HEK293T (cell line): ENCODE data around the gene USO1.

Experiments used
- CTCF ChIA-PET: fragments of 350-600 bp; formaldehyde crosslinking; extraction: SDS; loops from one replicate; lab custom pipeline; 2021; ENCODE audit warnings: antibody characterized with exemption, inconsistent platforms; lab: Yijun Ruan, JAX
- POLR2A ChIA-PET: fragments of 350-600 bp; formaldehyde crosslinking; extraction: SDS; loops from one replicate; lab custom pipeline; 2020; ENCODE audit warnings: antibody characterized with exemption, inconsistent platforms; lab: Yijun Ruan, JAX
- DNase-seq: peaks from one replicate; pipeline ENCODE4 v3.0.0; 2012; ENCODE audit warnings: mixed read lengths; ENCODE audit errors: extremely low spot score
- ARNT ChIP-seq: fragments of 450-650 bp; IDR thresholded peaks from 2 replicates; pipeline ENCODE4 v1.6.1; 2017; ENCODE audit warnings: mild to moderate bottlenecking
- BHLHE40 ChIP-seq: fragments of 450-650 bp; IDR thresholded peaks from 2 replicates; pipeline ENCODE4 v1.6.1; 2016; ENCODE audit warnings: mild to moderate bottlenecking, moderate library complexity, borderline replicate concordance
- CTBP1 ChIP-seq: fragments of 450-650 bp; IDR thresholded peaks from 2 replicates; pipeline ENCODE4 v1.6.1; 2016; ENCODE audit warnings: borderline replicate concordance
- ELF4 ChIP-seq: fragments of 450-650 bp; IDR thresholded peaks from 2 replicates; pipeline ENCODE4 v1.6.1; 2017; ENCODE audit warnings: antibody characterized with exemption
- FOXA1 ChIP-seq: fragments of 450-650 bp; IDR thresholded peaks from 2 replicates; pipeline ENCODE4 v1.6.1; 2016; ENCODE audit warnings: mild to moderate bottlenecking
- FOXK2 ChIP-seq: fragments of 450-650 bp; IDR thresholded peaks from 2 replicates; pipeline ENCODE4 v1.6.1; 2016; ENCODE audit warnings: mild to moderate bottlenecking
- FOXM1 ChIP-seq: fragments of 450-650 bp; IDR thresholded peaks from 2 replicates; pipeline ENCODE4 v1.6.1; 2017; ENCODE audit warnings: mild to moderate bottlenecking, borderline replicate concordance
- HDGF ChIP-seq: fragments of 450-650 bp; IDR thresholded peaks from 2 replicates; pipeline ENCODE4 v1.6.1; 2017; ENCODE audit warnings: antibody characterized with exemption, borderline replicate concordance
- L3MBTL2 ChIP-seq: fragments of 450-650 bp; conservative IDR thresholded peaks from 2 replicates; pipeline ENCODE4 v1.6.1; 2016; ENCODE audit warnings: mild to moderate bottlenecking
- LEF1 ChIP-seq: fragments of 450-650 bp; IDR thresholded peaks from 2 replicates; pipeline ENCODE4 v1.6.1; 2017; ENCODE audit warnings: mild to moderate bottlenecking, borderline replicate concordance
- NFRKB ChIP-seq: fragments of 450-650 bp; IDR thresholded peaks from 2 replicates; pipeline ENCODE4 v1.6.1; 2016; ENCODE audit warnings: mild to moderate bottlenecking, moderate library complexity
- SP1 ChIP-seq: fragments of 450-650 bp; IDR thresholded peaks from 2 replicates; pipeline ENCODE4 v1.6.1; 2017
- SUZ12 ChIP-seq: fragments of 450-650 bp; IDR thresholded peaks from 2 replicates; pipeline ENCODE4 v1.6.1; 2016; ENCODE audit warnings: mild to moderate bottlenecking
- TARDBP ChIP-seq: fragments of 450-650 bp; IDR thresholded peaks from 2 replicates; pipeline ENCODE4 v1.6.1; 2016
- ZNF384 ChIP-seq: fragments of 450-650 bp; IDR thresholded peaks from 2 replicates; pipeline ENCODE4 v1.6.1; 2016
- TF ChIP-seq, protein P1 (sequence below): fragments of 450-650 bp; IDR thresholded peaks from 2 replicates; pipeline ENCODE4 v1.6.1; 2016

The USO1 gene, protein sequence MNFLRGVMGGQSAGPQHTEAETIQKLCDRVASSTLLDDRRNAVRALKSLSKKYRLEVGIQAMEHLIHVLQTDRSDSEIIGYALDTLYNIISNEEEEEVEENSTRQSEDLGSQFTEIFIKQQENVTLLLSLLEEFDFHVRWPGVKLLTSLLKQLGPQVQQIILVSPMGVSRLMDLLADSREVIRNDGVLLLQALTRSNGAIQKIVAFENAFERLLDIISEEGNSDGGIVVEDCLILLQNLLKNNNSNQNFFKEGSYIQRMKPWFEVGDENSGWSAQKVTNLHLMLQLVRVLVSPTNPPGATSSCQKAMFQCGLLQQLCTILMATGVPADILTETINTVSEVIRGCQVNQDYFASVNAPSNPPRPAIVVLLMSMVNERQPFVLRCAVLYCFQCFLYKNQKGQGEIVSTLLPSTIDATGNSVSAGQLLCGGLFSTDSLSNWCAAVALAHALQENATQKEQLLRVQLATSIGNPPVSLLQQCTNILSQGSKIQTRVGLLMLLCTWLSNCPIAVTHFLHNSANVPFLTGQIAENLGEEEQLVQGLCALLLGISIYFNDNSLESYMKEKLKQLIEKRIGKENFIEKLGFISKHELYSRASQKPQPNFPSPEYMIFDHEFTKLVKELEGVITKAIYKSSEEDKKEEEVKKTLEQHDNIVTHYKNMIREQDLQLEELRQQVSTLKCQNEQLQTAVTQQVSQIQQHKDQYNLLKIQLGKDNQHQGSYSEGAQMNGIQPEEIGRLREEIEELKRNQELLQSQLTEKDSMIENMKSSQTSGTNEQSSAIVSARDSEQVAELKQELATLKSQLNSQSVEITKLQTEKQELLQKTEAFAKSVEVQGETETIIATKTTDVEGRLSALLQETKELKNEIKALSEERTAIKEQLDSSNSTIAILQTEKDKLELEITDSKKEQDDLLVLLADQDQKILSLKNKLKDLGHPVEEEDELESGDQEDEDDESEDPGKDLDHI

DNA sequence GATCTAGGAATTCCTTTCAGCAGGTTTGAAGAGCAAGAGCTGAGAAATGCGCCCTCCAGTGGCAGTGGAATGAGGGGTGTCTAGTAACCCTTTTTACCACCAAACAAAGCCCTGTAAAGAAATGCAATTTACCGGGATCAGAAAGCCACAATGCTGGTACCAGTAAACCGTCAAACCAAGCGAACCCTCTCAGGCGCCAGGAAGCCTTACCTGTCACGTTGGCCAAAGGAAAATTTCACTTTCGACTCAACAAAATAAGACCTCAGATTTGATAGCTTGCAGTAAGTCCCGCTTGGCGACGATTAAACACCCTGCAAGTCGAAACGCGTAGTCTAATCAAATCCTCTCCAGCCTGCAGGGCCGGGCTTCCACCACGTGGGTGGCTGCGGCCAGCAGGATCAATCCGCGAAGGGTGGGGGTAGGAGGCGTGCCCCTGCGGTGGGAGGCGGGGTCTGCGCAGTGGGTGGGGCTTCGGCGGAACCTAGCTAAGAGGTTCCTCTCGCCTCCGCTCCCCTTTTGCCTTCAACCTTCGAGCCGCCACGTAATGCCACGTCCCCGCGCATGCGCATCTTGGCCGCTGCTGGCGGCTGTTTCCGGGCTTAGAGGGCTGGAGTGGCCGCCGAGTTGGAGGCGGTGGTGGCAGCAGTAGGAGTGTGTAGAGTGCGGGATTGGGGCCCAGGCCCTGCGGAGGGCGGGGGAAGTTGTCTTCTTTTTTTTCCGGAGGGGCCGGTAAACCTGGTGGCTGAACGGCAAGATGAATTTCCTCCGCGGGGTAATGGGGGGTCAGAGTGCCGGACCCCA, at the start of gene USO1:
TSS of gene USO1 (plus strand) at position 512 of the 801 bp plus-strand sequence. CDS start at position 755, 243 bp downstream.
- no peak for TF ChIP-seq SP1
- peak; percentile 76 for TF ChIP-seq L3MBTL2
- TF ChIP-seq ELF4, result peak; percentile 62; the same call in 1 of the 2 replicates
- POLR2A ChIA-PET, result interaction anchor here (0.7 to 3.6 kb wide), 24 partner anchors 9 to 182 kb away, joined by 3 to 29 read pairs (median 4); partner anchors contain the start of genes G3BP2 and ODAPH
- peak; percentile 92 for DNase-seq
- CTCF ChIA-PET, result interaction anchor here (0.6 to 2.3 kb wide), 9 partner anchors 11 to 124 kb away, joined by 3 to 9 read pairs (median 4); no protein-coding TSS in a partner anchor

- ChIA-PET CTCF (no interaction called here), POLR2A (interaction anchor here (0.9 to 1.4 kb wide), 2 partner anchors 10 to 49 kb away, joined by 3 to 13 read pairs; partner anchors contain the start of gene USO1)
- no peak for DNase-seq
- no peak for TF ChIP-seq TARDBP
- TF ChIP-seq ARNT, result no peak
- TF ChIP-seq L3MBTL2, result no peak
- TF ChIP-seq SUZ12, result no peak
- TF ChIP-seq, protein P1, sequence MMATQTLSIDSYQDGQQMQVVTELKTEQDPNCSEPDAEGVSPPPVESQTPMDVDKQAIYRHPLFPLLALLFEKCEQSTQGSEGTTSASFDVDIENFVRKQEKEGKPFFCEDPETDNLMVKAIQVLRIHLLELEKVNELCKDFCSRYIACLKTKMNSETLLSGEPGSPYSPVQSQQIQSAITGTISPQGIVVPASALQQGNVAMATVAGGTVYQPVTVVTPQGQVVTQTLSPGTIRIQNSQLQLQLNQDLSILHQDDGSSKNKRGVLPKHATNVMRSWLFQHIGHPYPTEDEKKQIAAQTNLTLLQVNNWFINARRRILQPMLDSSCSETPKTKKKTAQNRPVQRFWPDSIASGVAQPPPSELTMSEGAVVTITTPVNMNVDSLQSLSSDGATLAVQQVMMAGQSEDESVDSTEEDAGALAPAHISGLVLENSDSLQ, result no peak
- TF ChIP-seq LEF1, result no peak
- TF ChIP-seq ELF4, result no peak
- TF ChIP-seq FOXM1, result no peak
- TF ChIP-seq ZNF384, result no peak
- TF ChIP-seq NFRKB, result no peak
- TF ChIP-seq BHLHE40, result no peak
- no peak for TF ChIP-seq FOXA1
- TF ChIP-seq SP1, result no peak
- no peak for TF ChIP-seq CTBP1
- no peak for TF ChIP-seq HDGF
- TF ChIP-seq FOXK2, result no peak
These were observed 49.3 kb upstream of the USO1 start for GRCh38 chr4:75675004-75675531.

DNA sequence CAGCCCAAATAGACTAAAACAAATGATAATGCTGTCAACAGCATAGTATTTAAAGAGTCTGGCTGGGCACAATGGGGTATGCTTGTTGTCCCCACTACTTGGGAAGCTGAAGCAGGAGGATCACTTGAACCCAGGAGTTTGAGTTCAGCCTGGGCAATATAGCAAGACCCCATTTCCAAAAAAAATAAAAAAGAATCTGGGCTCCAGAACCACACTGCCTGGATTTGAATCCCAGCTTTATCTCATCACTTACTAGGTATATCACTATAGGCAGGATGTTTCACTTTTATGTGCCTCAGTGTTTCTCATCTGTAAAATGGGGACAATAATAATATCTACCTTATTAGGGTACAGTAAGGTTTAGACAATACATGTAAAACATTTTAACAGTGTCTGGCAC, 45.9 kb upstream of the USO1 start:
- ChIA-PET POLR2A (no interaction called here), CTCF (interaction anchor here (0.6 kb wide), 1 partner anchor 804 kb away, joined by 4 read pairs; no protein-coding TSS in a partner anchor)
- TF ChIP-seq BHLHE40 (no peak), FOXA1 (no peak), ARNT (no peak), ELF4 (no peak), LEF1 (no peak), FOXM1 (no peak), L3MBTL2 (no peak), FOXK2 (no peak), CTBP1 (no peak), HDGF (no peak), ZNF384 (no peak), SP1 (no peak), NFRKB (no peak), TARDBP (no peak), SUZ12 (no peak)
- TF ChIP-seq, protein P1, result no peak
- DNase-seq, result no peak

GRCh38 chr4:75678965-75679364, 45.4 kb upstream of the USO1 start:
- TF ChIP-seq SP1, result no peak
- no peak for TF ChIP-seq CTBP1
- TF ChIP-seq FOXA1, result no peak
- no peak for TF ChIP-seq ELF4
- TF ChIP-seq HDGF, result no peak
- no peak for TF ChIP-seq FOXM1
- no peak for TF ChIP-seq ZNF384
- no peak for TF ChIP-seq TARDBP
- TF ChIP-seq LEF1, result no peak
- TF ChIP-seq, protein P1, result no peak
- TF ChIP-seq ARNT, result no peak
- TF ChIP-seq SUZ12, result no peak
- no peak for TF ChIP-seq L3MBTL2
- TF ChIP-seq NFRKB, result no peak
- no peak for TF ChIP-seq BHLHE40
- no peak for DNase-seq
- POLR2A ChIA-PET, result no interaction called here
- CTCF ChIA-PET, result interaction anchor here (0.6 kb wide), 1 partner anchor 804 kb away, joined by 4 read pairs; no protein-coding TSS in a partner anchor
